Pancreas (tissue), 8 donors: ENCODE data around the gene DNAJC30. TPM values are rescaled to one million over a fixed set of nuclear protein-coding genes. Genes with fewer than 3 reads are reported as not detected.

Experiments used
- microRNA-seq, 2 donors: library from miRNA; unstranded; fragments of <30 nt; microRNA quantifications; one replicate each; pipeline versions ENCODE4 to v1.1.0, GENCODE V29; 2019 to 2020
- polyA plus RNA-seq, 2 donors: library from polyadenylated mRNA; stranded (reverse); fragments of 200-250 nt; gene quantifications; one replicate each; pipeline ENCODE4 v1.2.3, GENCODE V29; 2013
- total RNA-seq, 6 donors: library from RNA; stranded (reverse); fragmentation: NEBNext Ultra II Directional in 4 of 6; extraction: Animal tissue kit (Norgen Biotek cat#: 25700) in 4 of 6; gene quantifications; one replicate each; pipeline versions ENCODE4 v1.2.1 to v1.2.4, GENCODE V29; 2021 to 2023
- donor health status: healthy with polysubstance abuse.
- donor health status: DM: no; HTN: no; CAD: no; lungs with moderate emphysema.
- donor health status: DM: no; HTN: no; CAD: no.
- donor health status: Bipolar disorder and iron deficiency.
- donor health status: DM: yes; HTN: yes; CAD: no.
- donor health status: DM: no; HTN: no; CAD: no.
- donor health status: DM: no; HTN: no; CAD: no.
- donor health status: DM: yes; HTN: yes; CAD: no.

DNAJC30 gene
- total and polyA plus RNA-seq, 8 donors: 4.1 to 8.2 (median 5.6) TPM

Small RNA genes within 50 kb of the gene (microRNA-seq; reads per million reads assigned to microRNA genes)
- 0 reads per million in 2 donors for gene MIR4284

Other genes with a start within 250 kb of the DNAJC30 start
- gene FZD9, start 249.7 kb downstream of the DNAJC30 start, total RNA-seq: under 1 TPM; 0.28 to 0.63 (median 0.46) TPM
- gene FZD9, start 249.7 kb downstream of the DNAJC30 start, polyA plus RNA-seq: under 1 TPM; 0.38 to 0.95 TPM
- gene BAZ1B, start 161.2 kb downstream of the DNAJC30 start, total RNA-seq: 10 to 100 TPM; 16.1 to 29.0 (median 18.9) TPM
- gene BAZ1B, start 161.2 kb downstream of the DNAJC30 start, polyA plus RNA-seq: 10 to 100 TPM; 11.6 to 12.8 TPM
- 10 to 100 TPM; 13.5 to 20.9 (median 17.1) TPM for gene BCL7B, start 125.8 kb downstream of the DNAJC30 start, total RNA-seq
- gene BCL7B, start 125.8 kb downstream of the DNAJC30 start, polyA plus RNA-seq: 10 to 100 TPM; 34.4 to 44.6 TPM
- gene TBL2, start 104.9 kb downstream of the DNAJC30 start, total RNA-seq: 10 to 100 TPM; 21.2 to 38.9 (median 28.3) TPM
- 10 to 100 TPM; 17.2 to 26.1 TPM for gene TBL2, start 104.9 kb downstream of the DNAJC30 start, polyA plus RNA-seq
- 10 to 100 TPM in 5 of 6 donors, 1 to 10 TPM in 1; 8.8 to 25.9 (median 19.5) TPM for gene MLXIPL, start 58.9 kb downstream of the DNAJC30 start, total RNA-seq
- gene MLXIPL, start 58.9 kb downstream of the DNAJC30 start, polyA plus RNA-seq: 100 to 1,000 TPM; 146 to 176 TPM
- gene VPS37D, start 15.6 kb downstream of the DNAJC30 start, total RNA-seq: 1 to 10 TPM; 2.6 to 3.9 (median 2.9) TPM
- 1 to 10 TPM; 4.5 to 8.2 TPM for gene VPS37D, start 15.6 kb downstream of the DNAJC30 start, polyA plus RNA-seq
- gene BUD23, start 144 bp upstream of the DNAJC30 start, total RNA-seq: 10 to 100 TPM; 26.9 to 36.8 (median 33.0) TPM
- 10 to 100 TPM; 46.7 to 62.9 TPM for gene BUD23, start 144 bp upstream of the DNAJC30 start, polyA plus RNA-seq
- gene STX1A, start 36.2 kb upstream of the DNAJC30 start, total RNA-seq: 10 to 100 TPM in 2 of 6 donors, 1 to 10 TPM in 4; 2.3 to 11.9 (median 6.9) TPM
- gene STX1A, start 36.2 kb upstream of the DNAJC30 start, polyA plus RNA-seq: 10 to 100 TPM; 31.8 to 95.7 TPM
- gene ABHD11, start 55.3 kb upstream of the DNAJC30 start, total RNA-seq: 10 to 100 TPM; 16.0 to 30.6 (median 22.1) TPM
- 10 to 100 TPM; 91.0 to 95.2 TPM for gene ABHD11, start 55.3 kb upstream of the DNAJC30 start, polyA plus RNA-seq
- 10 to 100 TPM; 42.9 to 62.0 (median 48.3) TPM for gene CLDN3, start 86.8 kb upstream of the DNAJC30 start, total RNA-seq
- gene CLDN3, start 86.8 kb upstream of the DNAJC30 start, polyA plus RNA-seq: 100 to 1,000 TPM; 110 to 122 TPM
- gene CLDN4, start 147.5 kb upstream of the DNAJC30 start, total RNA-seq: 100 to 1,000 TPM in 2 of 6 donors, 10 to 100 TPM in 4; 47.8 to 150 (median 65.1) TPM
- gene CLDN4, start 147.5 kb upstream of the DNAJC30 start, polyA plus RNA-seq: 10 to 100 TPM; 73.1 to 75.2 TPM
- 10 to 100 TPM in 1 of 6 donors, 1 to 10 TPM in 5; 3.0 to 11.2 (median 4.7) TPM for gene METTL27, start 159.1 kb upstream of the DNAJC30 start, total RNA-seq
- 1 to 10 TPM; 5.6 to 6.6 TPM for gene METTL27, start 159.1 kb upstream of the DNAJC30 start, polyA plus RNA-seq
- under 1 TPM in 1 of 6 donors, not detected in 5; 0.25 TPM for gene TMEM270, start 177.7 kb upstream of the DNAJC30 start, total RNA-seq
- under 1 TPM in 1 of 2 donors, not detected in 1; 0.31 TPM for gene TMEM270, start 177.7 kb upstream of the DNAJC30 start, polyA plus RNA-seq